Breast epithelium (tissue), 4 donors: ENCODE results near the gene ANK2. TPM values are rescaled to one million over a fixed set of nuclear protein-coding genes. Genes with fewer than 3 reads are reported as not detected.
A peak's percentile ranks its signal among the peaks of the same experiment; 100 is the strongest.

ENCODE experiments used
- DNase-seq, 2 donors: peaks; one replicate each; pipeline ENCODE4 v3.0.0-alpha.2; 2019; ENCODE audit warnings: low spot score in 2 of 2
- H3K27ac ChIP-seq, 2 donors: fragments of 200-600 bp; sonication (generic) in 1 of 2; one replicate each; pipeline ENCODE4 v1.5.1; 2016 to 2019; ENCODE audit warnings: mild to moderate bottlenecking in 1 of 2
- H3K27me3 ChIP-seq, 2 donors: fragments of 200-600 bp; sonication (generic) in 1 of 2; one replicate each; pipeline versions ENCODE4 v1.5.1 to v1.6.0; 2017 to 2019; ENCODE audit warnings: control low read depth in 1 of 2, mild to moderate bottlenecking in 1 of 2
- H3K36me3 ChIP-seq: fragments of 200-600 bp; one replicate; pipeline ENCODE4 v1.5.1; 2019
- H3K4me1 ChIP-seq, 2 donors: fragments of 200-600 bp; sonication (generic); one replicate each; pipeline ENCODE4 v1.5.1; 2016 to 2019; ENCODE audit warnings: control low read depth in 1 of 2
- H3K4me3 ChIP-seq, 3 donors: fragments of 200-600 bp; sonication (generic); 1 replicate in 2 of 3; 2 replicates in 1 of 3; pipeline ENCODE4 v1.5.1; 2016 to 2019; ENCODE audit warnings: mild to moderate bottlenecking in 3 of 3, moderate library complexity in 2 of 3
- H3K9me3 ChIP-seq, 2 donors: fragments of 200-600 bp; sonication (generic) in 1 of 2; one replicate each; pipeline ENCODE4 v1.5.1; 2016 to 2019; ENCODE audit warnings: control low read depth in 1 of 2
- CTCF ChIP-seq, 3 donors: fragments of 450-650 bp; IDR thresholded peaks; one replicate each; pipeline ENCODE4 v1.5.1; 2016 to 2017; ENCODE audit warnings: antibody characterized with exemption in 3 of 3, mild to moderate bottlenecking in 3 of 3, moderate library complexity in 3 of 3
- POLR2A ChIP-seq: fragments of 450-650 bp; IDR thresholded peaks from one replicate; pipeline ENCODE4 v1.6.1; 2016; ENCODE audit warnings: antibody characterized with exemption, mild to moderate bottlenecking, moderate library complexity
- POLR2AphosphoS5 ChIP-seq, 3 donors: sonication (generic); formaldehyde crosslinking; IDR thresholded peaks; one replicate each; pipeline ENCODE4 v1.6.1; 2017; ENCODE audit warnings: antibody characterized with exemption in 3 of 3
- intact Hi-C: fragments of 100-400 bp; cut with DNase I; formaldehyde crosslinking; loops from one replicate; pipeline ENCODE4 v1.15.1; 2023; ENCODE audit warnings: low total_unique reads
- total RNA-seq, 3 donors: library from RNA; depleted of rRNA; stranded (reverse); fragments of >200 nt; gene quantifications; one replicate each; pipeline ENCODE4 v1.1.0, GENCODE V29; 2016

ANK2 gene
- total RNA-seq, 3 donors from 2014 or later = 22.0 to 145 (median 36.7) TPM

DNA sequence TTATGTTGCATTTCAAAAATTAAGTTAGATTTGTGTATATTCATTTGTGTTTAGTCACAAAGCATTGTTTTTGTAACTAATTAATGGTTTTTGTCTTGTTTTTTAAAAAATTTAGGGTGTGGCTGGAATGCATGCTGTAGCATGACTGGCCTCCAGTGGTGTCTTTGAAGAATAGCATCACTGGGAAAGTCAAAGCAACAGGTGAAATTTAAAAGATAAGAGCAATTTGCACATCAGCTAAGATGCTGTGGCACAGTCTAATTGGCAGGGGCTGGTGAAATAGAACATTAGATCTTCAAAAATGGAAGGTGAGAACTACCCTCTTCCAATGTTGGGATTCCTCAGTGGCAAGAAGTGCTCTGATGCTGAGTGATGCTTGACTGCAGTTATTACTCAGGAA lies 45.3 kb downstream of the ANK2 start:
- Histone ChIP-seq H3K9me3 (no peaks in the 10 kb centered on the region), H3K4me1 (no peaks in the 10 kb centered on the region), H3K4me3 (no peak overlapping the region), H3K36me3 (no peaks in the 10 kb centered on the region), H3K27me3 (no peaks in the 10 kb centered on the region), H3K27ac (no peak overlapping the region)
- no peak for DNase-seq
- TF ChIP-seq CTCF (IDR thresholded peaks at IDR 0.05) (peak in 2 of 3 donors; percentile 16 to 42), POLR2AphosphoS5 (IDR thresholded peaks at IDR 0.05) (no peak), POLR2A (no peak)
- intact Hi-C loops = no loop called here

DNA sequence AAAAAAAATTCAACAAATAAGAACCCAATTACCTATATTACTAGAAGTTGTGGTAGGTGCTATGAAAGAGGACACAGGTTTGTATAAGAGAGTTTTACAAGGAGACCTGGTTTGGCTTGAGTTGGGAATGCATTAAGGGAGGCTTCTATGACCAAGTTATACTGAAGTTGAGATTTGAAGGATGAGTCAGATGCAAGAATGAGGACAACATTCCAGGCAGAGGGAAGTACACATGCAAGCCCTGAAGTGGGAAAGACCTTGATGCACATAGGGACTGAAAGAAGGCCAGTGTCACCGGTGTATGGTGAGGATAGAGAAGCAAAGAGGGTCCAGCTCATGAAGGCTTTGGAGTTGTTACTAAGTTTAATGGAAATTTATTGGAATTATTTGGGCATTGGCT lies 52.2 kb downstream of the ANK2 start:
- Histone ChIP-seq H3K27me3 (no peaks in the 10 kb centered on the region), H3K4me1 (no peaks in the 10 kb centered on the region), H3K9me3 (no peaks in the 10 kb centered on the region), H3K4me3 (no peak overlapping the region), H3K27ac (no peak overlapping the region), H3K36me3 (no peaks in the 10 kb centered on the region)
- TF ChIP-seq CTCF (IDR thresholded peaks at IDR 0.05) (no peak), POLR2AphosphoS5 (IDR thresholded peaks at IDR 0.05) (no peak), POLR2A (no peak)
- intact Hi-C loops = no loop called here
- no peak for DNase-seq

DNA sequence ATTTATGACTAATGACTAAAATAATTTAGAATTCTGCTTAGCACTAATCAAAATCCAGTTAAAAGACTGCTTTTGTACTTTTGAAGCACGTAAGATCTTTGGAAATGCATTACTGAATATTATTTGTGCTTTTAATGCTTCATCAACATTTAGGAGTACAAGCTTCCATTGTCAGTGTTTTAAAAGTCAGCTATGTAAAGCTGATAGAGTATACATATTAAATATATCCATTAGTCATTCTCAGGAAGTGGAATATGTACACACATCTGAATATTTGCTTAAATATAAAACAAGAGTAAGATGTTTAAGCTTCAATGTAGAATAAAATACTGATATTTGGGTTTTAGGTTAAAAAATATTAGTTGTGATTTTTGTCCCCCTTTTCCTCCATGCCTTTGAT lies 54.1 kb downstream of the ANK2 start:
- intact Hi-C loops = no loop called here
- no peak for TF ChIP-seq CTCF (IDR thresholded peaks at IDR 0.05)
- TF ChIP-seq POLR2AphosphoS5 (IDR thresholded peaks at IDR 0.05) = no peak
- no peak for TF ChIP-seq POLR2A
- Histone ChIP-seq H3K4me1 (no peaks in the 10 kb centered on the region), H3K27ac (no peak overlapping the region), H3K36me3 (no peaks in the 10 kb centered on the region), H3K4me3 (no peak overlapping the region), H3K9me3 (no peaks in the 10 kb centered on the region), H3K27me3 (no peaks in the 10 kb centered on the region)
- DNase-seq = no peak

DNA sequence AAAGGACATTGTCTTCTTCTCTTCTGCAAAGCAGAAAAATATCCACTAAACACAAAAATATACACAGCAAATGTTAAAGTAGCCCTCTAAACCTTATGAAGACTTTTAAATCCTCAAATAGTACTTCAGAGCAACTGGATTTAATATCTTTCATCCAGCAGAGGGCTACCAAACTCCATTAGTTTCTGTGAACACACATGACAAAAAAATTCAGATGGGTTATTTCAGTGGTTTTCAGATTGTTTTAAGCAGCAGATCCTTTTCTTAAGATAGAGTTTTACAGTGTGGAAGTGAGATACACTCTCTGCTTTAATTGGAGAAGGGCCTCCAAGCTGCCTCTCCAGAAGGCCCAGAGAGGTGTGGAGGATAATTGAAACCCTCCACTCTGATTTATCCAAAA lies 56.7 kb downstream of the ANK2 start:
- intact Hi-C loops = no loop called here
- H3K27ac ChIP-seq = no peak overlapping the region
- H3K27me3 ChIP-seq = no peaks in the 10 kb centered on the region
- no peak overlapping the region for H3K4me3 ChIP-seq
- DNase-seq = no peak
- no peaks in the 10 kb centered on the region for H3K36me3 ChIP-seq
- H3K4me1 ChIP-seq = no peaks in the 10 kb centered on the region
- H3K9me3 ChIP-seq = no peaks in the 10 kb centered on the region
- TF ChIP-seq CTCF (IDR thresholded peaks at IDR 0.05) (peak in 2 of 3 donors; percentile 15 to 41), POLR2AphosphoS5 (IDR thresholded peaks at IDR 0.05) (no peak), POLR2A (no peak)

GRCh38 chr4:113109106-113109718 lies 59.8 kb downstream of the ANK2 start:
- no peak for DNase-seq
- intact Hi-C loops = no loop called here
- no peaks in the 10 kb centered on the region for H3K9me3 ChIP-seq

More at GRCh38 chr4:113109106-113109718, 59.8 kb downstream of the ANK2 start:
- no peak overlapping the region for H3K4me3 ChIP-seq
- no peaks in the 10 kb centered on the region for H3K27me3 ChIP-seq
- no peak overlapping the region for H3K27ac ChIP-seq
- H3K36me3 ChIP-seq = no peaks in the 10 kb centered on the region
- TF ChIP-seq POLR2AphosphoS5 (IDR thresholded peaks at IDR 0.05) (no peak), POLR2A (no peak), CTCF (IDR thresholded peaks at IDR 0.05) (no peak)
- H3K4me1 ChIP-seq = no peaks in the 10 kb centered on the region
